Left lung (tissue), 14 donors: Measurements from ENCODE around the gene BIRC2. TPM values are rescaled to one million over a fixed set of nuclear protein-coding genes. Genes with fewer than 3 reads are reported as not detected.
"Not testable (repeated sequence)": the region's sequence is repeated elsewhere in the genome, so short reads cannot be mapped to it uniquely, and the experiment has no call there.

Experiments
- ATAC-seq: fragments of 200-7000 bp; cut with Tn5 transposase; one replicate; pipeline ENCODE4 v1.9.1; 2020; ENCODE audit warnings: moderate library complexity
- DNase-seq, 4 donors: peaks; one replicate each; pipeline ENCODE4 v3.0.0-alpha.2; 2013 to 2020
- H3K27ac ChIP-seq, 2 donors: fragments of 200-600 bp; sonication (generic) in 1 of 2; one replicate each; pipeline versions ENCODE4 v1.5.0 to v1.8.0; 2020 to 2021
- H3K27me3 ChIP-seq, 2 donors: fragments of 200-600 bp; sonication (generic) in 1 of 2; one replicate each; pipeline versions ENCODE4 v1.5.0 to v1.8.0; 2020 to 2021
- H3K36me3 ChIP-seq, 2 donors: fragments of 200-600 bp; sonication (generic) in 1 of 2; one replicate each; pipeline versions ENCODE4 v1.5.0 to v1.8.0; 2020 to 2021
- H3K4me1 ChIP-seq, 2 donors: fragments of 200-600 bp; one replicate each; pipeline ENCODE4 v1.8.0; 2021
- H3K4me3 ChIP-seq, 2 donors: fragments of 200-600 bp; sonication (generic) in 1 of 2; one replicate each; pipeline versions ENCODE4 v1.5.0 to v1.8.0; 2020 to 2021; ENCODE audit warnings: mild to moderate bottlenecking in 1 of 2
- H3K9me3 ChIP-seq, 2 donors: fragments of 200-600 bp; sonication (generic) in 1 of 2; one replicate each; pipeline versions ENCODE4 v1.5.0 to v1.8.0; 2020 to 2021
- intact Hi-C, 2 donors: fragments of 100-400 bp; cut with DNase I; formaldehyde crosslinking; loops; one replicate each; pipeline versions ENCODE4 v1.11.2 to v1.14.2; 2022
- long read RNA-seq, 12 donors: library from polyadenylated mRNA in 2 of 12; unstranded in 2 of 12; transcript quantifications; one replicate each; pipeline ENCODE4 v2.0.0 and lab custom pipeline, GENCODE V29; 2019 to 2026
- polyA plus RNA-seq, 6 donors: library from polyadenylated mRNA; unstranded; fragments of 120-200 nt; gene quantifications; one replicate each; pipeline ENCODE4 v1.2.1, GENCODE V29; 2013; ENCODE audit not compliant: insufficient read length in 6 of 6
- total RNA-seq, 2 donors: library from RNA; stranded (reverse); fragmentation: NEBNext Ultra II Directional; extraction: Animal tissue kit (Norgen Biotek cat#: 25700); gene quantifications; one replicate each; pipeline ENCODE4 v1.2.1, GENCODE V29; 2021
- TF ChIP-seq, protein P1 (sequence below), 2 donors: fragments of 200-600 bp; sonication (generic) in 1 of 2; IDR thresholded peaks; one replicate each; pipeline versions ENCODE4 v1.5.0 to v1.8.0; 2021; ENCODE audit warnings: antibody characterized with exemption in 2 of 2
- donor health status: DM: no; HTN: yes; CAD: no.
- donor health status: DM: no; HTN: no; CAD: no.

The BIRC2 gene
- 10 to 100 TPM; 37.2 to 42.9 TPM for total RNA-seq
- polyA plus RNA-seq, result 10 to 100 TPM; 70.7 to 81.4 (median 71.1) TPM
- long read RNA-seq, donor 1, transcript BIRC2-201 (9 exons, 3,743 nt), result major isoform, 10 of 43 reads
- long read RNA-seq, donor 1, partial matches to known transcripts, result 32 of 43 reads
- long read RNA-seq, donor 1, other reads (novel, unspliced or antisense), result 0 of 43 reads
- long read RNA-seq, donor 2, transcript BIRC2-201 (9 exons, 3,743 nt), result major isoform, 5 of 66 reads
- long read RNA-seq, donor 2, partial matches to known transcripts, result 61 of 66 reads
- long read RNA-seq, donor 2, other reads (novel, unspliced or antisense), result 0 of 66 reads
- long read RNA-seq, donor 3, full-length matches to known transcripts, result 17 of 132 reads
- long read RNA-seq, donor 3, partial matches to known transcripts, result 60 of 132 reads
- long read RNA-seq, donor 3, other reads (novel, unspliced or antisense), result 55 of 132 reads
- long read RNA-seq, donor 4, partial matches to known transcripts, result 0 of 3 reads
- long read RNA-seq, donor 4, other reads (novel, unspliced or antisense), result 2 of 3 reads
- long read RNA-seq, donor 5, transcript BIRC2-201 (9 exons, 3,743 nt), result major isoform, 5 of 32 reads
- long read RNA-seq, donor 5, partial matches to known transcripts, result 27 of 32 reads
- long read RNA-seq, donor 5, other reads (novel, unspliced or antisense), result 0 of 32 reads
- long read RNA-seq, donor 6, transcript BIRC2-201 (9 exons, 3,743 nt), result major isoform, 9 of 153 reads
- long read RNA-seq, donor 6, partial matches to known transcripts, result 143 of 153 reads
- long read RNA-seq, donor 6, other reads (novel, unspliced or antisense), result 0 of 153 reads
- long read RNA-seq, donor 7, transcript BIRC2-201 (9 exons, 3,743 nt), result major isoform, 9 of 19 reads
- long read RNA-seq, donor 7, partial matches to known transcripts, result 10 of 19 reads
- long read RNA-seq, donor 7, other reads (novel, unspliced or antisense), result 0 of 19 reads
- long read RNA-seq, donor 8, transcript BIRC2-201 (9 exons, 3,743 nt), result major isoform, 8 of 21 reads
- long read RNA-seq, donor 8, partial matches to known transcripts, result 12 of 21 reads
- long read RNA-seq, donor 8, other reads (novel, unspliced or antisense), result 0 of 21 reads
- long read RNA-seq, donor 9, result 0 reads
- long read RNA-seq, donor 10, partial matches to known transcripts, result 1 of 1 reads
- long read RNA-seq, donor 10, other reads (novel, unspliced or antisense), result 0 of 1 reads
- long read RNA-seq, donor 11, transcript BIRC2-201 (9 exons, 3,743 nt), result major isoform, 9 of 65 reads
- long read RNA-seq, donor 11, partial matches to known transcripts, result 55 of 65 reads
- long read RNA-seq, donor 11, other reads (novel, unspliced or antisense), result 0 of 65 reads
- long read RNA-seq, donor 12, transcript BIRC2-201 (9 exons, 3,743 nt), result major isoform, 11 of 33 reads
- long read RNA-seq, donor 12, partial matches to known transcripts, result 22 of 33 reads
- long read RNA-seq, donor 12, other reads (novel, unspliced or antisense), result 0 of 33 reads

DNA sequence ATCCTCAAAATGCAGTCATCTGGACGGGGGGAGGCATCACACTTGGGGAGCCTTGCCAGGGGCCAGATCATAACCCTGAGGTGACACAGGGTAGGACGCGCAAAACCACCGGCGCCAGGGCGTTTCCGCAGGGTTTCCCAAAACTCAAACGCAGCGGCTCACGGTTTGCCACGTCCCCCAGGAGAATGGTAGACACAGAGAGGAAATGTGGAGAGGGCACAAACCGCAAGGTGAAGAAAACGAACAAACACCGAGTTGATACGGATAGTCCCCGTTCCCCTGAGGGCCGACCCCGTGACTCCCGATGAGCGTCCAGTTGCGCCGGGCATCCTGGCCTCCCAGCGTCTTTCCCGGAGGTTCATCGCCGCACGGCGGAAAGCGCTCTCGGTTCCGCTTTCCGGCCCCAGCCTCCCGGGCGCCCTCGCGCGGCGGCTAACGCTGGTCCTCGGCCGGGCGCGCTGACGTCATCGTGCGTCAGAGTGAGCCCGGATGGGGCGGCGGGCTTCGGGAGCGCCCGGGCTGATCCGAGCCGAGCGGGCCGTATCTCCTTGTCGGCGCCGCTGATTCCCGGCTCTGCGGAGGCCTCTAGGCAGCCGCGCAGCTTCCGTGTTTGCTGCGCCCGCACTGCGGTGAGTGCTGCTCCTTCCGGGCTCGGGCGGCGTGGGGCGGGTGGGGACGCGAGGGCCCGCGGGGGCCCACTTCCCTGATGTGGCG lies at the start of gene BIRC2:
BIRC2 (plus strand) TSS at position 467 of the 714 bp plus-strand sequence. CDS start 2,641 bp downstream, outside the sequence.
- H3K27me3 ChIP-seq, result no peaks in the 10 kb centered on the region
- H3K4me3 ChIP-seq, result peak within 1 kb of the TSS; percentile 55 to 80
- TF ChIP-seq, protein P1, sequence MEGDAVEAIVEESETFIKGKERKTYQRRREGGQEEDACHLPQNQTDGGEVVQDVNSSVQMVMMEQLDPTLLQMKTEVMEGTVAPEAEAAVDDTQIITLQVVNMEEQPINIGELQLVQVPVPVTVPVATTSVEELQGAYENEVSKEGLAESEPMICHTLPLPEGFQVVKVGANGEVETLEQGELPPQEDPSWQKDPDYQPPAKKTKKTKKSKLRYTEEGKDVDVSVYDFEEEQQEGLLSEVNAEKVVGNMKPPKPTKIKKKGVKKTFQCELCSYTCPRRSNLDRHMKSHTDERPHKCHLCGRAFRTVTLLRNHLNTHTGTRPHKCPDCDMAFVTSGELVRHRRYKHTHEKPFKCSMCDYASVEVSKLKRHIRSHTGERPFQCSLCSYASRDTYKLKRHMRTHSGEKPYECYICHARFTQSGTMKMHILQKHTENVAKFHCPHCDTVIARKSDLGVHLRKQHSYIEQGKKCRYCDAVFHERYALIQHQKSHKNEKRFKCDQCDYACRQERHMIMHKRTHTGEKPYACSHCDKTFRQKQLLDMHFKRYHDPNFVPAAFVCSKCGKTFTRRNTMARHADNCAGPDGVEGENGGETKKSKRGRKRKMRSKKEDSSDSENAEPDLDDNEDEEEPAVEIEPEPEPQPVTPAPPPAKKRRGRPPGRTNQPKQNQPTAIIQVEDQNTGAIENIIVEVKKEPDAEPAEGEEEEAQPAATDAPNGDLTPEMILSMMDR (IDR thresholded peaks at IDR 0.05), result peak; percentile 54 to 78
- DNase-seq (peak; percentile 94 to 99 (median 96)), ATAC-seq (peak; percentile 97)
- H3K27ac ChIP-seq, result peak within 1 kb of the TSS; percentile 99
- no peaks in the 10 kb centered on the region for H3K9me3 ChIP-seq
- peaks cover 3 to 34% of the 10 kb centered on the region in 2 donors for H3K4me1 ChIP-seq
- H3K36me3 ChIP-seq, result peaks cover 0 to 16% of the 10 kb centered on the region in 2 donors
- intact Hi-C loops, result no loop called here

DNA sequence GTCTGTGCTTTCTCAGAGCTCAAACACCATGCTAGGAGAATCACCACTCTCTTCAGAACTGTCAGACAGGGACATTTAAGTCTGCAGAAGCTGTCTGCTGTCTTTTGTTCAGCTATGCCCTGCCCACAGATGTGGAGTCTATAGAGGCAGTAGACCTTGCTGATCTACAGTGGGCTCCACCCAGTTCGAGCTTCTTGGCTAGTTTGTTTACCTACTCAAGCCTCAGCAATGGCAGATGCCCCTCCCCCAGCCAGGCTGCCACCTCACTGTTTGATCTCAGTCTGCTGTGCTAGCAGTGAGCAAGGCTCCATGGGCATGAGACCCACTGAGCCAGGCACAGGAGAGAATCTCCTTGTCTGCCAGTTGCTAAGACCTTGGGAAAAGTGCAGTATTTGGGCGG lies 46.2 kb upstream of the BIRC2 start:
- H3K4me3 ChIP-seq, DNase-seq, H3K36me3 ChIP-seq, intact Hi-C loops, H3K9me3 ChIP-seq, H3K27ac ChIP-seq, H3K27me3 ChIP-seq: not testable (repeated sequence)
- peaks cover 0 to 21% of the 10 kb centered on the region in 2 donors for H3K4me1 ChIP-seq
- ATAC-seq, result peak; percentile 14

DNA sequence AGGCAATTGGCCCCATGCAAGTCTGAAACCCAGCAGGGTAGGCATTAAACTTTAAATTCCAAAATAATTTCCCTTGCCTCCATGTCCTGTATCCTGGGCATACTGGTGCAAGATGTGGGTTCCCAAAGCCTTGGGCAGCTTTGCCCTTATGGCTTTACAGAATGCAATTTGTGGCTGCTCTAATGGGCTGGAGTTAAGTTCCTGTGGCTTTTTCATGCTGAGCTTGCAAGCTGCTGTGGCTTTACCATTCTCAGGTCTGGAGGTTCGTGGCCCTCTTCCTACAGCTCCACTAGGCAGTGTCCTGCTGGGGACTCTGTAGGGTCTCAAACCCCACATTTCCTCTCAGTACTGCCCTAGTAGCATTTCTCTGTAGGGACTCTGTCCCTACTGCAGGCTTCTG lies 44.8 kb upstream of the BIRC2 start:
- TF ChIP-seq, protein P1 (IDR thresholded peaks at IDR 0.05), result no peak
- ATAC-seq, result no peak
- intact Hi-C loops, result no loop called here
- peaks cover 0 to 8% of the 10 kb centered on the region in 2 donors for H3K9me3 ChIP-seq
- H3K4me3 ChIP-seq, result no peak overlapping the region
- peaks cover 6 to 33% of the 10 kb centered on the region in 2 donors for H3K4me1 ChIP-seq
- H3K36me3 ChIP-seq, result no peaks in the 10 kb centered on the region
- no peak overlapping the region for H3K27ac ChIP-seq
- DNase-seq, result no peak
- no peaks in the 10 kb centered on the region for H3K27me3 ChIP-seq

DNA sequence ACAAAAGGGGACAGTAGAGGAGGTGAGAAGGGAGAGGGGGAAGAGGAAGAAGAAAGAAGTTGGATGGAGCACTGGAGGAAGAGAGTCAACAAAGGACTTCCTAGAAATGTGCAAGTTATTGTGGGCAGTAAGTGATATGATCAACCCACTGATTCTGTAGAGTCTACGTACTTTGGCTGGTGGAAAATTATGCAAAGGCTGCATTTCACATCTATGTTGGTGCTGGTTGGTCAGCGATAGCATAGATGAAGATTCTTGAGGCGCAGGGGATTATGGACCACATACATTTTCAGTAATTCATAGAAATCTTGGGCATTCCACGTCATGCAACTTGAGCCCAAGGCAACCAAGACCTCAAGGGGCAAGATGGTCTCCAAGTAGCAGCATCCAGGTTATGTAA lies 42.3 kb upstream of the BIRC2 start:
- ATAC-seq, result no peak
- Histone ChIP-seq H3K36me3 (no peaks in the 10 kb centered on the region), H3K4me3 (no peak overlapping the region), H3K9me3 (peaks cover 0 to 8% of the 10 kb centered on the region in 2 donors), H3K27me3 (no peaks in the 10 kb centered on the region), H3K4me1 (peaks cover 7 to 40% of the 10 kb centered on the region in 2 donors), H3K27ac (no peak overlapping the region)
- TF ChIP-seq, protein P1 (IDR thresholded peaks at IDR 0.05), result no peak
- intact Hi-C loops, result no loop called here
- no peak for DNase-seq
